GM23248 (cell line): ENCODE measurements around the gene TMEM38A.

Experiments
- EZH2 ChIP-seq: fragments of 200-600 bp; sonication (generic); IDR thresholded peaks from 2 replicates; pipeline ENCODE4 v1.6.1; 2018; ENCODE audit warnings: antibody characterized with exemption, mild to moderate bottlenecking; ENCODE audit not compliant: insufficient read depth, poor library complexity, severe bottlenecking
- EZH2phosphoT487 ChIP-seq: fragments of 200-600 bp; sonication (generic); IDR thresholded peaks from 2 replicates; pipeline ENCODE4 v1.6.1; 2018; ENCODE audit warnings: antibody characterized with exemption, moderate library complexity, mild to moderate bottlenecking, low read depth; ENCODE audit not compliant: insufficient read depth

- TF ChIP-seq EZH2 (no peak), EZH2phosphoT487 (no peak)
These were observed 53.9 kb downstream of the TMEM38A start for GRCh38 chr19:16714702-16715287.
